ENCODE data around the gene ASIC2.

- TF ChIP-seq CTCF (IDR thresholded peaks at IDR 0.05; ENCODE audit: low read length), result no peak
- TF ChIP-seq EZH2 (IDR thresholded peaks at IDR 0.05; ENCODE audit: borderline replicate concordance, low read length), result no peak
These were observed 26.5 kb downstream of the ASIC2 start for GRCh38 chr17:33266611-33267010.

Data from OCI-LY1 (cell line).